Heart right ventricle (tissue), 16 donors: ENCODE results near the gene RANBP9. TPM values are rescaled to one million over a fixed set of nuclear protein-coding genes. Genes with fewer than 3 reads are reported as not detected.

Experiments used
- ATAC-seq, 8 donors: fragments of 200-7000 bp; cut with Tn5 transposase; one replicate each; pipeline ENCODE4 v1.9.1; 2020; ENCODE audit warnings: mild to moderate bottlenecking in 8 of 8, moderate library complexity in 8 of 8, moderate number of reproducible peaks in 1 of 8
- DNase-seq, 2 donors: peaks; one replicate each; pipeline ENCODE4 v3.0.0-alpha.2; 2020
- H3K27ac ChIP-seq, 10 donors: fragments of 200-600 bp; sonication (generic) in 2 of 10; one replicate each; pipeline versions ENCODE4 v1.5.0 to v1.8.0; 2020 to 2022; ENCODE audit warnings: mild to moderate bottlenecking in 3 of 10
- H3K27me3 ChIP-seq, 7 donors: fragments of 200-600 bp; one replicate each; pipeline ENCODE4 v1.8.0; 2021 to 2022; ENCODE audit warnings: mild to moderate bottlenecking in 2 of 7
- H3K36me3 ChIP-seq, 9 donors: fragments of 200-600 bp; sonication (generic) in 1 of 9; one replicate each; pipeline versions ENCODE4 v1.5.0 to v1.8.0; 2020 to 2022; ENCODE audit warnings: mild to moderate bottlenecking in 2 of 9
- H3K4me1 ChIP-seq, 9 donors: fragments of 200-600 bp; sonication (generic) in 1 of 9; one replicate each; pipeline versions ENCODE4 v1.5.0 to v1.8.0; 2020 to 2022; ENCODE audit warnings: mild to moderate bottlenecking in 4 of 9
- H3K4me3 ChIP-seq, 10 donors: fragments of 200-600 bp; sonication (generic) in 2 of 10; one replicate each; pipeline versions ENCODE4 v1.5.0 to v1.8.0; 2020 to 2022; ENCODE audit warnings: mild to moderate bottlenecking in 7 of 10, moderate library complexity in 2 of 10
- H3K9me3 ChIP-seq, 11 donors: fragments of 200-600 bp in 10 of 11; sonication (generic) in 2 of 11; one replicate each; pipeline versions ENCODE4 v1.5.0 to v1.8.0; 2013 to 2022; ENCODE audit warnings: mild to moderate bottlenecking in 2 of 11, control low read depth in 1 of 11, moderate library complexity in 1 of 11
- CTCF ChIP-seq, 9 donors: fragments of 200-600 bp; sonication (generic) in 2 of 9; IDR thresholded peaks; one replicate each; pipeline versions ENCODE4 v1.5.0 to v1.8.0; 2021 to 2022; ENCODE audit warnings: antibody characterized with exemption in 9 of 9, mild to moderate bottlenecking in 5 of 9, moderate library complexity in 1 of 9
- WGBS, 2 donors: extraction: QIAGEN DNeasy Blood & Tissue Kit; methylation state at CpG; one replicate each; pipeline ENCODE4 v1.1.7; 2013; ENCODE audit warnings: inconsistent platforms in 1 of 2; 5-methylcytosine and 5-hydroxymethylcytosine counted together
- intact Hi-C, 10 donors: fragments of 100-400 bp; cut with DNase I; formaldehyde crosslinking; loops; one replicate each; pipeline versions ENCODE4 v1.11.1 to v1.14.2; 2022
- polyA plus RNA-seq, 2 donors: library from polyadenylated mRNA; stranded (reverse); fragments of 200-250 nt; gene quantifications; one replicate each; pipeline ENCODE4 v1.2.3, GENCODE V29; 2013
- total RNA-seq, 10 donors: library from RNA; stranded (reverse); fragmentation: NEBNext Ultra II Directional in 3 of 10; extraction: Animal tissue kit (Norgen Biotek cat#: 25700) in 3 of 10; gene quantifications; one replicate each; pipeline versions ENCODE4 v1.2.1 to v1.2.4, GENCODE V29; 2021 to 2023
- donor health status: Arrhythmogenic right ventricular cardiomyopathy.
- donor health status: ischemic (EF 13 %, LVEDD 7.1; RV severe dilation, severe dysfunction).
- donor health status: healthy with polysubstance abuse.
- donor health status: DM: no; HTN: yes; CAD: no.
- donor health status: DM: no; HTN: no; CAD: no.
- donor health status: ischemic (EF 25% LVEDD 6.9; RV normal size, moderate dysfunction).
- donor health status: ischemic (EF 25% LVEDD 5.7; RV mildly dilated, moderate dysfunction).
- donor health status: healthy.
- donor health status: DM: yes; HTN: yes; CAD: no.
- donor health status: Ischemic cardiomyopathy.
- donor health status: ischemic (EF 35%, LVEDD 5.7; RV mildly dilated, moderate dysfunction).
- donor health status: nonischemic (EF 11% LVEDD 7.7; RV severe dilation, severe dysfunction).
- donor health status: DM: yes; HTN: yes; CAD: no.
- donor health status: PGD.
- donor health status: ischemic (EF 29% LVEDD 5.4; RV normal size, mild dysfunction).
- donor health status: nonischemic (EF 23%, LVEDD 6.1; RV moderate dilation, normal function).

The RANBP9 gene
- total and polyA plus RNA-seq, 12 donors, result 10.0 to 41.6 (median 33.8) TPM

DNA sequence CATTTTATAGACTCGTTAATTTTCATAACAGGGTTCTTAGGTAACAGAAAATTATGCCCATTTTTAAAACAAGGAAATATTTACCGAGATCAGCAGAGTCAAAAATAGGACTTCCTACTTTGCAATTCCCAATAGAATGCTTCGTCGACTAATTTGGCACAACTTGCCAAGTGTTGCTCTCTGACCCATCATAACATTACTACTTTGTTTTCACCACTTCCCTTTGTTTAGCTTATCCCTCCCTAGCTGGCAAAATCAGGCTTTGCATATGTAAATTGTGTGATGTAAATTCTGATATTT is 914 bp upstream of the RANBP9 start:
- intact Hi-C loops, result loop anchor here in 7 of 10 donors (5.0 to 10.0 kb wide), 8 partner anchors 50 to 102 kb away; partner anchors contain the start of genes NOL7 (in 3 of the 7) and MCUR1 (in 1 of the 7)
- Histone ChIP-seq H3K27me3 (no peaks in the 10 kb centered on the region), H3K4me3 (peak overlapping the region; percentile 45 to 88 (median 82)), H3K9me3 (peaks cover 0 to 7% (median 0%) of the 10 kb centered on the region in 11 donors), H3K27ac (peak overlapping the region; percentile 88 to 96 (median 93)), H3K4me1 (peaks cover 0 to 43% (median 34%) of the 10 kb centered on the region in 9 donors), H3K36me3 (no peaks in the 10 kb centered on the region)
- ATAC-seq (peak in 1 of 8 donors; percentile 25), DNase-seq (no peak)
- no peak for TF ChIP-seq CTCF (IDR thresholded peaks at IDR 0.05)
- WGBS, 2 donors, result 0% methylated on average over 4 of the region's 4 CpGs

DNA sequence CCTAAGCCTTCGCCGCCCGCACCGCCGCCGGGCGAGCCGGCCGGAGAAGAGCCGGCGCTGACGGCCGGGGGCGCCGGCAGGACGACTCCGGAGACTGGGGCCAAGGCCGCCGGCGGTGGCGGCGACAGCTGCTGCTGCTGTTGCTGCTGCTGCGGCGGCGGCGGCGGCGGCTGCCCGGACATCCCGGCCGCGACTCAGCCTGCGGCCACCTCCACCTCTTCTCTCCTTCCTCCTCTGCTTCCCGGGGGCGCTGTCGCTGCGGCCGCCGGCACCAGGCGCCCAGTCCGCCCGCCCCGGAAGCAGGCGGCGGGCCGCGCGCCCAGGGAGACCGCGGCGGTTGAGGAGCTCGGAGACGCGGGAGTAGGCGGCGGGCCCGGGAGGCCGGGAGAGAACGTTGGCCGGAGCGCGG is 307 bp downstream of the RANBP9 start:
- intact Hi-C loops, result loop anchor here in 9 of 10 donors (2.0 to 10.0 kb wide), 10 partner anchors 51 to 103 kb away; partner anchors contain the start of genes NOL7 (in 3 of the 9) and MCUR1 (in 2 of the 9)
- H3K4me1 ChIP-seq, result peaks cover 0 to 43% (median 36%) of the 10 kb centered on the region in 9 donors
- DNase-seq (no peak), ATAC-seq (peak in 2 of 8 donors; percentile 41 to 53)
- WGBS, 2 donors, result 0 to 1% methylated on average over 50 to 62 of the region's 62 CpGs
- TF ChIP-seq CTCF (IDR thresholded peaks at IDR 0.05), result peak in 3 of 9 donors; percentile 19 to 50 (median 47)
- H3K9me3 ChIP-seq, result no peaks in the 10 kb centered on the region
- H3K27ac ChIP-seq, result peak overlapping the region; percentile 88 to 96 (median 93)
- H3K4me3 ChIP-seq, result peak overlapping the region; percentile 29 to 88 (median 82)
- no peaks in the 10 kb centered on the region for H3K36me3 ChIP-seq
- H3K27me3 ChIP-seq, result no peaks in the 10 kb centered on the region

- DNase-seq, result peak; percentile 27 to 45
- TF ChIP-seq CTCF (IDR thresholded peaks at IDR 0.05), result no peak
- peak in 5 of 8 donors; percentile 8 to 37 (median 21) for ATAC-seq
- peaks cover 0 to 43% (median 36%) of the 10 kb centered on the region in 9 donors for H3K4me1 ChIP-seq
- H3K4me3 ChIP-seq, result peak overlapping the region; percentile 57 to 88 (median 82)
- H3K27me3 ChIP-seq, result no peaks in the 10 kb centered on the region
- intact Hi-C loops, result loop anchor here in 9 of 10 donors (2.0 to 10.0 kb wide), 10 partner anchors 52 to 104 kb away; partner anchors contain the start of genes NOL7 (in 3 of the 9) and MCUR1 (in 2 of the 9)
- WGBS, 2 donors, result 0 to 1% methylated on average over 44 to 73 of the region's 73 CpGs
- peak overlapping the region; percentile 88 to 96 (median 93) for H3K27ac ChIP-seq
- H3K36me3 ChIP-seq, result no peaks in the 10 kb centered on the region
- H3K9me3 ChIP-seq, result no peaks in the 10 kb centered on the region
These were observed 897 bp downstream of the RANBP9 start for GRCh38 chr6:13710552-13711323.

- Histone ChIP-seq H3K36me3 (no peaks in the 10 kb centered on the region), H3K27me3 (no peaks in the 10 kb centered on the region), H3K9me3 (no peaks in the 10 kb centered on the region), H3K27ac (peak overlapping the region; percentile 66 to 96 (median 92)), H3K4me1 (peaks cover 0 to 44% (median 36%) of the 10 kb centered on the region in 9 donors), H3K4me3 (peak overlapping the region; percentile 57 to 88 (median 82))
- ATAC-seq, result no peak
- TF ChIP-seq CTCF (IDR thresholded peaks at IDR 0.05), result no peak
- intact Hi-C loops, result loop anchor here in 9 of 10 donors (2.0 to 10.0 kb wide), 12 partner anchors 52 to 105 kb away; partner anchors contain the start of genes NOL7 (in 3 of the 9) and MCUR1 (in 2 of the 9)
- no peak for DNase-seq
- WGBS, 2 donors, result 2 to 3% methylated on average over 10 of the region's 10 CpGs
These were observed 1.7 kb downstream of the RANBP9 start for GRCh38 chr6:13709689-13710551.
